Prostate gland (tissue), 2 donors: ENCODE measurements around the gene TIMM17B.

ENCODE experiments used
- POLR2AphosphoS5 ChIP-seq: sonication (generic); formaldehyde crosslinking; IDR thresholded peaks from one replicate; pipeline ENCODE4 v1.6.1; 2017; ENCODE audit warnings: antibody characterized with exemption
- TF ChIP-seq, protein P1 (sequence below), 4 experiments: fragments of 200-600 bp in 2 of 4; fragments of 450-650 bp in 2 of 4; sonication (generic) in 2 of 4; IDR thresholded peaks; 1 replicate in 3 of 4; 2 replicates in 1 of 4; pipeline ENCODE4 v1.5.1; 2016 to 2019; ENCODE audit warnings: antibody characterized with exemption in 4 of 4, mild to moderate bottlenecking in 2 of 4, moderate library complexity in 2 of 4

DNA sequence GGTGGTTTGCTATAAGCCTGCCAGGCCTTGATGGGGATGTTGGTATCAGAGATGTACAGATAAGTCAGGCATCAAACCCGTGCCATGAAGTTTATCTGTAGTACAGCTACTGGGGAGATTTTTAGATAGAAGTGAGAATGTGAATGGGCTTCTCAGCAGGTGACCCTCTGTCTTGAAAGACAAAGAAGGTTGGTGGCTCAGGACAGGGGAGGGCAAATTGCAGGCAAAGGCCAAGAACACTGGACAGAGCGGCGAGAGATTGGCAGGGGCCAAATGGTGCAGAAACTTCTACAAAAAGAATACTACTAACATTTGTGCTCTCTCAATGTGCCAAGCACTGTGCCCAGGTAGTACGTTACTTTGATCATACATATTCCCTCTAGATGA lies 23.1 kb upstream of the TIMM17B start:
- TF ChIP-seq, protein P1, sequence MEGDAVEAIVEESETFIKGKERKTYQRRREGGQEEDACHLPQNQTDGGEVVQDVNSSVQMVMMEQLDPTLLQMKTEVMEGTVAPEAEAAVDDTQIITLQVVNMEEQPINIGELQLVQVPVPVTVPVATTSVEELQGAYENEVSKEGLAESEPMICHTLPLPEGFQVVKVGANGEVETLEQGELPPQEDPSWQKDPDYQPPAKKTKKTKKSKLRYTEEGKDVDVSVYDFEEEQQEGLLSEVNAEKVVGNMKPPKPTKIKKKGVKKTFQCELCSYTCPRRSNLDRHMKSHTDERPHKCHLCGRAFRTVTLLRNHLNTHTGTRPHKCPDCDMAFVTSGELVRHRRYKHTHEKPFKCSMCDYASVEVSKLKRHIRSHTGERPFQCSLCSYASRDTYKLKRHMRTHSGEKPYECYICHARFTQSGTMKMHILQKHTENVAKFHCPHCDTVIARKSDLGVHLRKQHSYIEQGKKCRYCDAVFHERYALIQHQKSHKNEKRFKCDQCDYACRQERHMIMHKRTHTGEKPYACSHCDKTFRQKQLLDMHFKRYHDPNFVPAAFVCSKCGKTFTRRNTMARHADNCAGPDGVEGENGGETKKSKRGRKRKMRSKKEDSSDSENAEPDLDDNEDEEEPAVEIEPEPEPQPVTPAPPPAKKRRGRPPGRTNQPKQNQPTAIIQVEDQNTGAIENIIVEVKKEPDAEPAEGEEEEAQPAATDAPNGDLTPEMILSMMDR (IDR thresholded peaks at IDR 0.05) = no peak
- TF ChIP-seq POLR2AphosphoS5 = no peak
